Tibial nerve (tissue), 4 donors: ENCODE measurements around the gene RTP5. TPM values are rescaled to one million over a fixed set of nuclear protein-coding genes. Genes with fewer than 3 reads are reported as not detected.

ENCODE experiments used
- DNase-seq, 2 donors: peaks; one replicate each; pipeline ENCODE4 v3.0.0-alpha.2; 2019; ENCODE audit warnings: low spot score in 2 of 2
- H3K27ac ChIP-seq, 4 donors: fragments of 200-600 bp; sonication (generic) in 3 of 4; one replicate each; pipeline ENCODE4 v1.5.1; 2017 to 2019; ENCODE audit warnings: mild to moderate bottlenecking in 1 of 4
- H3K27me3 ChIP-seq, 2 donors: fragments of 200-600 bp; sonication (generic) in 1 of 2; one replicate each; pipeline versions ENCODE4 v1.5.1 to v1.6.0; 2017 to 2019
- H3K36me3 ChIP-seq, 3 donors: fragments of 200-600 bp; sonication (generic); one replicate each; pipeline ENCODE4 v1.5.1; 2018 to 2019
- H3K4me1 ChIP-seq, 4 donors: fragments of 200-600 bp; sonication (generic) in 3 of 4; one replicate each; pipeline ENCODE4 v1.5.1; 2017 to 2019
- H3K4me3 ChIP-seq, 4 donors: fragments of 200-600 bp; sonication (generic) in 3 of 4; one replicate each; pipeline ENCODE4 v1.5.1; 2017 to 2019; ENCODE audit warnings: mild to moderate bottlenecking in 1 of 4, moderate library complexity in 1 of 4
- H3K9me3 ChIP-seq, 4 donors: fragments of 200-600 bp; sonication (generic) in 3 of 4; one replicate each; pipeline ENCODE4 v1.5.1; 2017 to 2019
- EP300 ChIP-seq, 2 donors: sonication (generic); formaldehyde crosslinking; IDR thresholded peaks; one replicate each; pipeline ENCODE4 v1.6.1; 2017; ENCODE audit warnings: antibody characterized with exemption in 2 of 2, mild to moderate bottlenecking in 1 of 2
- POLR2A ChIP-seq, 2 donors: fragments of 450-650 bp; IDR thresholded peaks; one replicate each; pipeline ENCODE4 v1.6.1; 2017; ENCODE audit warnings: antibody characterized with exemption in 2 of 2, mild to moderate bottlenecking in 2 of 2, moderate library complexity in 2 of 2
- WGBS, 2 donors: methylation state at CpG; one replicate each; pipeline ENCODE4 v1.1.5; 2018; 5-methylcytosine and 5-hydroxymethylcytosine counted together
- total RNA-seq, 4 donors: library from RNA; depleted of rRNA; stranded (reverse); fragments of >200 nt; gene quantifications; one replicate each; pipeline ENCODE4 v1.1.0, GENCODE V29; 2016
- TF ChIP-seq, protein P1 (sequence below), 5 experiments: fragments of 200-600 bp in 3 of 5; fragments of 450-650 bp in 2 of 5; sonication (generic) in 3 of 5; IDR thresholded peaks; one replicate each; pipeline ENCODE4 v1.5.1; 2016 to 2019; ENCODE audit warnings: antibody characterized with exemption in 5 of 5, mild to moderate bottlenecking in 3 of 5, moderate library complexity in 2 of 5

RTP5 gene
- total RNA-seq, 4 donors from 2014 or later = not detected

DNA sequence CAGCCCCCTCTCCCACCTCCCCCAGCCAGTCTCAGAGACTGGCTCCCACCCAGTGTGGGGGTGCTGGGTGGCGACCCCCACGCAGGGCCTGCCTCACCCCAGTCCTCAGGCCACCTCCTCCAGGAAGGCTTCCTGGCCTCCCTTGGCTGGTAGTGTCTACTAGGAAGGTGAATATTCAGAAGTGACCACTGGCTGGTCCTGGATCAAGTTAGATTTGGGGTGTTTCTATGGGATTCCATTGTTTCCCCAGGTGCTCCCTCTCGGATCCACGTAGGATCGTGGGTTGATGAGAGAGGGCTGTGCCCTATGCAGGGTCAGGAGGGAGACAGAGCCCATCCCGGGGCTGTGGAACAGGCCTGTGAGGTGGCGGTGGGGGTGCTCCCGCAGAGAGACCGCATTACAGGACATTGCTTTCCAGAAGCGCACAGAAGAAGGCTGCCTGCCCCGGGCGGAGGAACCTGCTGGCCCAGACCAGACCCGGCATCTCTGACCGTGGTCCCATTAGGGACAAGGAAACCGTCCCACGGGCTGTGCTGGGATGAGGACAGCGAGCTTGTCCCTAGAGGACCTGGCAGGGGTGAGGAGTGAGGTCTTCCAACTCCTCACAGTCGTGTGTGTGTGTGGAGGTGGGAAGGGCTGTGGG, 14.2 kb upstream of the RTP5 start:
- H3K4me3 ChIP-seq = no peak overlapping the region
- no peaks in the 10 kb centered on the region for H3K27me3 ChIP-seq
- no peaks in the 10 kb centered on the region for H3K9me3 ChIP-seq
- DNase-seq = no peak
- no peak overlapping the region for H3K27ac ChIP-seq
- no peaks in the 10 kb centered on the region for H3K36me3 ChIP-seq
- 74 to 79% methylated on average over 17 to 18 of the region's 18 CpGs for WGBS, 2 donors
- TF ChIP-seq POLR2A (IDR thresholded peaks at IDR 0.05) (no peak), EP300 (IDR thresholded peaks at IDR 0.05) (no peak)
- TF ChIP-seq, protein P1, sequence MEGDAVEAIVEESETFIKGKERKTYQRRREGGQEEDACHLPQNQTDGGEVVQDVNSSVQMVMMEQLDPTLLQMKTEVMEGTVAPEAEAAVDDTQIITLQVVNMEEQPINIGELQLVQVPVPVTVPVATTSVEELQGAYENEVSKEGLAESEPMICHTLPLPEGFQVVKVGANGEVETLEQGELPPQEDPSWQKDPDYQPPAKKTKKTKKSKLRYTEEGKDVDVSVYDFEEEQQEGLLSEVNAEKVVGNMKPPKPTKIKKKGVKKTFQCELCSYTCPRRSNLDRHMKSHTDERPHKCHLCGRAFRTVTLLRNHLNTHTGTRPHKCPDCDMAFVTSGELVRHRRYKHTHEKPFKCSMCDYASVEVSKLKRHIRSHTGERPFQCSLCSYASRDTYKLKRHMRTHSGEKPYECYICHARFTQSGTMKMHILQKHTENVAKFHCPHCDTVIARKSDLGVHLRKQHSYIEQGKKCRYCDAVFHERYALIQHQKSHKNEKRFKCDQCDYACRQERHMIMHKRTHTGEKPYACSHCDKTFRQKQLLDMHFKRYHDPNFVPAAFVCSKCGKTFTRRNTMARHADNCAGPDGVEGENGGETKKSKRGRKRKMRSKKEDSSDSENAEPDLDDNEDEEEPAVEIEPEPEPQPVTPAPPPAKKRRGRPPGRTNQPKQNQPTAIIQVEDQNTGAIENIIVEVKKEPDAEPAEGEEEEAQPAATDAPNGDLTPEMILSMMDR (IDR thresholded peaks at IDR 0.05) = no peak
- H3K4me1 ChIP-seq = peaks cover 0 to 24% (median 15%) of the 10 kb centered on the region in 4 donors

DNA sequence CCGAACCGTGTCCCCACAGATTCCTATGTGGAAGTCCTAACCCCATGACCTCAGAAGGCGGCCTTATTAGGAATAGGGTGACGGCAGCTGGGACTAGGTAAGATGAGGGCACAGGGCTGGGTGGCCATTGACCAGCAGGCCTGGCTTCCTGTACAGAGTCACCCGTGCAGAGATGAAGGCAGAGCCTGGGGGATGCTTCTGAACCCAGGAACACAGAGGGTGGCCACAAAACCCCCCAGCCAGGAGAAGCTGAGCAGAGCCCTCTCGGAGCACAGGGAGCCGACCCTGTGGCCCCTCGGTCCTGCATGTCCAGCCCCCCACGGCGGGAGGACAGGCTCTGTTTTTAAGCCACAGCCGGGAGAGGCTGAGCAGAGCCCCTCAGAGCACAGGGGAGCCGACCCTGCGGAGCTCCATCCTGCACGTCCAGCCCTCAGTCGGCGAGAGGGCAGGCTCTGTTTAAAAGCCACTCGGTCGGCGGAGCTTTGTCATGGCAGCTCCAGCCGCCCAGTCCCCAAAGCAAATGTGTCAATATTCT, 13.6 kb upstream of the RTP5 start:
- WGBS, 2 donors = 72 to 73% methylated on average over 16 to 20 of the region's 20 CpGs

DNA sequence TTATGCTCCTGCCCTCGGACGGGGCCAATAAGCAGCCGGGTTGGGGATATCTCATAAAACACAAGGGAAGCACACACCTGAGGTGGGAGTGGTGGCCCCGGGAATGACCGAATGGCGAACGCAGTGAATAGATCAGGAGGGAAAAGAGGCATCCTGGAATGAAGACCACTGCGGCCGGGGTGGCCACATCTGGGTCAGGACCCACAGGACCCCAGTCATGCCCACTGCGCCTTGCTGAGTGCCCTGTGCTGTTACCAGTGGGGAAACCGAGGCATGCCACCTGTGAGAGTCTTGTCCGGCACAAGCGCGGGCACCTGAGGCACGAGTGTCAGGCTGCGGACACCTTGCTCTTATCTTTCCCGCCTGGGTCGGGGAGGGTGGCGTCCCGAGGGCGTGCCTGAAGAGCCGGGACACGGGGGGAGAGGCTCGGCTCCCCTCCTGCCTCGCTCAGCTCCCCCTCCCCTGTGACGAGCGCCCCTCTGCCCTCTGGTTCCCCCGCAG, 12.4 kb upstream of the RTP5 start:
- TF ChIP-seq POLR2A (IDR thresholded peaks at IDR 0.05) = no peak
- TF ChIP-seq, protein P1 (IDR thresholded peaks at IDR 0.05) = no peak
- no peak for TF ChIP-seq EP300 (IDR thresholded peaks at IDR 0.05)
- peaks cover 0 to 29% (median 20%) of the 10 kb centered on the region in 4 donors for H3K4me1 ChIP-seq
- H3K27ac ChIP-seq = no peak overlapping the region
- H3K27me3 ChIP-seq = peaks cover 0 to 5% of the 10 kb centered on the region in 2 donors
- no peaks in the 10 kb centered on the region for H3K9me3 ChIP-seq
- no peaks in the 10 kb centered on the region for H3K36me3 ChIP-seq
- 88% methylated on average over 26 to 28 of the region's 28 CpGs for WGBS, 2 donors
- DNase-seq = no peak
- no peak overlapping the region for H3K4me3 ChIP-seq

More for the DNA sequence above, 13.6 kb upstream of the RTP5 start:
- DNase-seq = no peak
- H3K27ac ChIP-seq = no peak overlapping the region
- TF ChIP-seq EP300 (IDR thresholded peaks at IDR 0.05) = no peak
- TF ChIP-seq, protein P1 (IDR thresholded peaks at IDR 0.05) = no peak
- TF ChIP-seq POLR2A (IDR thresholded peaks at IDR 0.05) = no peak
- no peaks in the 10 kb centered on the region for H3K9me3 ChIP-seq
- H3K4me3 ChIP-seq = no peak overlapping the region
- no peaks in the 10 kb centered on the region for H3K27me3 ChIP-seq
- no peaks in the 10 kb centered on the region for H3K36me3 ChIP-seq
- peaks cover 0 to 29% (median 20%) of the 10 kb centered on the region in 4 donors for H3K4me1 ChIP-seq

DNA sequence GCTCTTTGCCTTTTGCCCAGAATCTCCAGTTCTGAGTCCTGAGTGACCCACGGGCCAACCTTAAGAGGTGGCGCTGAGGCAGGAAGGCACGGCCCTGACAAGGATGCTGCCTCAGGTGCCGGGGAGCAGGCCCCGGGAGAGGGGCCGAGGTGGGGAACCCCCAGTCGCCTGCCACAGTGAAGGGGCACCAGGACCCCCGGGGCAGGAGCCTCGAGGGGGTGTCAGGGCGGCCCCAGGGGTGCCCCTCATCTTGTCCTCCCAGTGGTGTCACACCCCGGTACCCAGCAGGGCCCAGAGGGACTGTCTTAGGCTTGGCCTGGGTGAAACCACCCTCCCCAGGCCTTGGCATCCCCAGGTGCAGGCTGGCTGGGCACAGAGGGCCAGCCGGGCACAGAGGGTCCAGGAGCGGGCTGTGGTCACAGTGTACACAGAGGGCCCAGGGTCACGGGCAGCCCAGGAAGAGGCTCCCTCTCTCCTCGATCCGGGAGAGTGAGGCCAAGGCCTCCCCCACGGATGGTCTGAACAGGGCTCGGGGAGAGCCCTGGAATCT, 11.9 kb upstream of the RTP5 start:
- H3K27me3 ChIP-seq = peaks cover 0 to 11% of the 10 kb centered on the region in 2 donors
- H3K4me1 ChIP-seq = peaks cover 0 to 29% (median 20%) of the 10 kb centered on the region in 4 donors
- H3K36me3 ChIP-seq = no peaks in the 10 kb centered on the region
- DNase-seq = no peak
- peak overlapping the region in 1 of 4 donors; percentile 91 for H3K27ac ChIP-seq
- 76% methylated on average over 13 to 17 of the region's 18 CpGs for WGBS, 2 donors
- H3K9me3 ChIP-seq = no peaks in the 10 kb centered on the region
- no peak for TF ChIP-seq EP300 (IDR thresholded peaks at IDR 0.05)
- no peak overlapping the region for H3K4me3 ChIP-seq

DNA sequence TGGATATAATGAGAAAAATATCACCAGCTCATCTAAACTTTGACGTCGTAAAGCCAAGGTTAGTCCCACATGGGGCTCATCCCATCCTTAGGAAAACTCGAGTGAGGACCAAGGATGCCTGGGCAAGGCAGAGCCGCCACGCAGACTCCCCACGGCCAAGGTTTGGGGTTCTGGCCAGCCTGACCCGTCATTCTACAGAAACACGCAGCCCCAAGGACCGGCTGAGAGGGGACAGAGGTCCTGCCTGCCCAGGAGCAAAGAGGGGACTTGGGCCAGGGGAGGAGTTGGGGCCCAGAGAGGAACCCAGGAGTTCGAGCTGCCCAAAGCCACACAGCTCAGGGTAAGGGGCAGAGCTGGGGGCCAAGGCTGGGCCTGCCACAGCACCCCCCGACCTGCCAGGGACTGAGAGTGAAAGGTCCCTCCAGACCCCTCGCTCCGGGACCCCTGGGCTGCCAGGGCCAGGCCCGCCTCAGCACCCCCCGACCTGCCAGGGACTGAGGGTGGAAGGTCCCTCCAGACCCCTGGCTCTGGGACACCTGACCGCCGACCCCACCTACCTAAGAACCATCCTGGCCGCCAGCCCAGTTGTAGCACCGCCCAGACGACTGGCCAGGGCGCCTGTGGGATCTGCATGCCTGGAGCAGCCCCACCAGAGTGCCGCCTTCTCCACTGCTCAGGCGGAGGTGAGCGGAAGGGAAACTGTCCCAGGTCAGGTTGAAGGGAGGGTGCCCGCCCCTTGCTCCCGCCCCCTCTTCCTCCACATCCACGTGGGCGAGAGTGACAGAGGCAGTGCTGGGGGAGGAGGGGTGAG, 11.1 kb upstream of the RTP5 start, which contains the start of gene PDCD1:
Gene PDCD1, minus strand, starts transcription at position 689 of the 811 bp plus-strand sequence. Its CDS starts 56 bp downstream, at position 633.
- peak within 1 kb of the TSS; percentile 8 to 38 (median 32) for H3K4me3 ChIP-seq
- no peak for DNase-seq
- H3K27me3 ChIP-seq = peaks cover 0 to 19% of the 10 kb centered on the region in 2 donors
- H3K27ac ChIP-seq = peak within 1 kb of the TSS; percentile 71 to 94 (median 84)
- no peaks in the 10 kb centered on the region for H3K36me3 ChIP-seq
- no peaks in the 10 kb centered on the region for H3K9me3 ChIP-seq
- TF ChIP-seq POLR2A (IDR thresholded peaks at IDR 0.05) = no peak
- TF ChIP-seq, protein P1 (IDR thresholded peaks at IDR 0.05) = no peak
- WGBS, 2 donors = 75 to 76% methylated on average over 18 to 27 of the region's 28 CpGs
- peaks cover 0 to 33% (median 20%) of the 10 kb centered on the region in 4 donors for H3K4me1 ChIP-seq
